Right lung (tissue), 5 donors: ENCODE data around the gene MYO19. TPM values are rescaled to one million over a fixed set of nuclear protein-coding genes. Genes with fewer than 3 reads are reported as not detected.
"Not testable (repeated sequence)": the region's sequence is repeated elsewhere in the genome, so short reads cannot be mapped to it uniquely, and the experiment has no call there.

ENCODE experiments used
- DNase-seq, 2 donors: peaks; one replicate each; pipeline ENCODE4 v3.0.0-alpha.2; 2013
- polyA plus RNA-seq, 5 donors: library from polyadenylated mRNA; unstranded; fragments of 120-200 nt; gene quantifications; one replicate each; pipeline versions ENCODE4 v1.2.1 to v1.2.3, GENCODE V29; 2013; ENCODE audit warnings: inconsistent platforms in 1 of 5, low replicate concordance in 1 of 5; ENCODE audit not compliant: insufficient read length in 5 of 5, insufficient read depth in 1 of 5

Gene MYO19
- polyA plus RNA-seq, 5 donors: 43.3 to 58.5 (median 50.1) TPM

- no peak for DNase-seq
Observed at GRCh38 chr17:36535669-36536081, 1.0 kb upstream of the MYO19 start.

GRCh38 chr17:36533935-36534839 lies 481 bp downstream of the MYO19 start:
- peak; percentile 35 to 36 for DNase-seq

GRCh38 chr17:36532435-36532975 lies 2.2 kb downstream of the MYO19 start:
- DNase-seq: no peak

GRCh38 chr17:36529121-36529520 lies 5.5 kb downstream of the MYO19 start:
- no peak for DNase-seq

GRCh38 chr17:36527621-36528250 lies 6.9 kb downstream of the MYO19 start:
- no peak for DNase-seq

- DNase-seq: no peak
Observed at GRCh38 chr17:36525888-36526287, 8.8 kb downstream of the MYO19 start.

- DNase-seq: no peak
Observed at GRCh38 chr17:36525113-36525512, 9.6 kb downstream of the MYO19 start.

GRCh38 chr17:36524428-36524876 lies 10.2 kb downstream of the MYO19 start:
- no peak for DNase-seq

GRCh38 chr17:36523113-36523512 lies 11.6 kb downstream of the MYO19 start:
- DNase-seq: no peak

GRCh38 chr17:36515837-36516236 lies 18.8 kb downstream of the MYO19 start:
- no peak for DNase-seq

GRCh38 chr17:36514856-36515255 lies 19.8 kb downstream of the MYO19 start:
- no peak for DNase-seq

GRCh38 chr17:36512641-36513040 lies 22.0 kb downstream of the MYO19 start:
- DNase-seq: no peak

- no peak for DNase-seq
Observed at GRCh38 chr17:36511216-36511615, 23.5 kb downstream of the MYO19 start.

- DNase-seq: no peak
Observed at GRCh38 chr17:36510636-36511035, 24.0 kb downstream of the MYO19 start.

GRCh38 chr17:36509272-36509985 lies 25.2 kb downstream of the MYO19 start:
- DNase-seq: no peak

- not testable (repeated sequence) for DNase-seq
Observed at GRCh38 chr17:36508439-36508838, 26.2 kb downstream of the MYO19 start.

GRCh38 chr17:36507266-36507665 lies 27.4 kb downstream of the MYO19 start:
- no peak for DNase-seq

GRCh38 chr17:36506831-36507230 lies 27.8 kb downstream of the MYO19 start:
- no peak for DNase-seq

GRCh38 chr17:36506249-36506826 lies 28.3 kb downstream of the MYO19 start:
- no peak for DNase-seq

GRCh38 chr17:36505171-36505570 lies 29.5 kb downstream of the MYO19 start:
- DNase-seq: no peak

GRCh38 chr17:36504156-36504545 lies 30.5 kb downstream of the MYO19 start:
- DNase-seq: no peak
